GM12878 (cell line): ENCODE measurements around the gene AGBL1. TPM values are rescaled to one million over a fixed set of nuclear protein-coding genes. Genes with fewer than 3 reads are reported as not detected.

Experiments
- ATAC-seq: fragments of 200-7000 bp; cut with Tn5 transposase; 3 replicates; pipeline ENCODE4 v1.9.1; 2020; ENCODE audit warnings: mild to moderate bottlenecking, moderate library complexity
- BruUV-seq: library from RNA; stranded (reverse); fragments of 400-500 nt; replicated peaks from 2 replicates; lab custom pipeline; 2021; lab: Mats Ljungman, UMichigan
- CTCF ChIA-PET: fragments of 300-600 bp; sonication (Branson Sonifier 250); formaldehyde crosslinking; extraction: SDS; loops from one replicate; lab custom pipeline; 2021; ENCODE audit warnings: inconsistent platforms; lab: Yijun Ruan, JAX
- POLR2A ChIA-PET: fragments of 350-600 bp; formaldehyde crosslinking; extraction: SDS; loops from one replicate; lab custom pipeline; 2021; ENCODE audit warnings: inconsistent platforms; lab: Charles Lee
- RAD21 ChIA-PET: fragments of 300-600 bp; sonication (Branson Sonifier 250); formaldehyde crosslinking; loops from one replicate; lab custom pipeline; 2023; ENCODE audit warnings: antibody characterized with exemption; ENCODE audit not compliant: unreplicated experiment; lab: Charles Lee
- SMC1A ChIA-PET: fragments of 300-600 bp; sonication (Branson Sonifier 250); formaldehyde crosslinking; loops from one replicate; lab custom pipeline; 2023; ENCODE audit not compliant: unreplicated experiment, uncharacterized antibody; lab: Charles Lee
- DNase-seq: peaks from one replicate; pipeline ENCODE4 v3.0.0-alpha.2; 2011; ENCODE audit warnings: low read depth, low spot score
- FAIRE-seq: peaks from 3 replicates; lab custom pipeline; 2011; peaks lifted over from hg19 to GRCh38; lab: Jason Lieb, UNC
- H2AFZ ChIP-seq: 2 replicates; pipeline ENCODE4 v1.6.0; 2011; ENCODE audit warnings: low read depth, low read length, control low read depth; ENCODE audit not compliant: control insufficient read depth
- H3K27ac ChIP-seq: 2 replicates; pipeline ENCODE4 v1.5.1; 2011; ENCODE audit warnings: control low read depth; ENCODE audit not compliant: control insufficient read depth, insufficient read depth
- H3K27me3 ChIP-seq, 2 experiments: replicated peaks in 1 of 2; 2 replicates each; pipeline versions ENCODE4 v1.6.0 to v1.6.1; 2011; ENCODE audit warnings: low read length in 1 of 2; ENCODE audit not compliant: control insufficient read depth in 2 of 2, insufficient read depth in 2 of 2
- H3K36me3 ChIP-seq, 2 experiments: 2 replicates each; pipeline ENCODE4 v1.5.1; 2011; ENCODE audit warnings: low read length in 1 of 2; ENCODE audit not compliant: control insufficient read depth in 2 of 2, insufficient read depth in 2 of 2
- H3K4me1 ChIP-seq: 2 replicates; pipeline ENCODE4 v1.6.1; 2011; ENCODE audit warnings: mild to moderate bottlenecking, low read length, moderate library complexity, mixed read lengths; ENCODE audit not compliant: control insufficient read depth, insufficient read depth
- H3K4me2 ChIP-seq: 2 replicates; pipeline ENCODE4 v1.6.0; 2011; ENCODE audit warnings: control low read depth; ENCODE audit not compliant: control insufficient read depth, insufficient read depth
- H3K4me3 ChIP-seq: fragments of 200-600 bp; sonication (generic); 2 replicates; pipeline ENCODE4 v1.5.1; 2016
- H3K79me2 ChIP-seq: 2 replicates; pipeline ENCODE4 v1.6.0; 2011; ENCODE audit warnings: low read length; ENCODE audit not compliant: control insufficient read depth, insufficient read depth
- H3K9ac ChIP-seq: 2 replicates; pipeline ENCODE4 v1.8.0; 2011; ENCODE audit warnings: low read length, control low read depth, mixed read lengths; ENCODE audit not compliant: control insufficient read depth, insufficient read depth
- H3K9me3 ChIP-seq: replicated peaks from 3 replicates; pipeline ENCODE4 v1.5.1; 2011; ENCODE audit warnings: mild to moderate bottlenecking, low read length; ENCODE audit not compliant: control insufficient read depth, insufficient read depth
- H4K20me1 ChIP-seq: 2 replicates; pipeline ENCODE4 v1.6.0; 2011; ENCODE audit not compliant: control insufficient read depth, insufficient read depth
- E4F1 ChIP-seq: fragments of 450-650 bp; IDR thresholded peaks from 2 replicates; pipeline ENCODE4 v1.6.1; 2018; ENCODE audit warnings: borderline replicate concordance, mild to moderate bottlenecking; ENCODE audit not compliant: partially characterized antibody
- EED ChIP-seq: sonication (generic); IDR thresholded peaks from 2 replicates; pipeline ENCODE4 v1.6.1; 2016; ENCODE audit warnings: antibody characterized with exemption, low read depth
- IRF3 ChIP-seq: fragments of 450-650 bp; IDR thresholded peaks from 2 replicates; pipeline ENCODE4 v1.6.1; 2014; ENCODE audit warnings: mild to moderate bottlenecking
- MAX ChIP-seq: IDR thresholded peaks from 2 replicates; pipeline ENCODE4 v1.6.1; 2012; ENCODE audit warnings: low read depth, low read length, improper control_type of control experiment
- PBX3 ChIP-seq: IDR thresholded peaks from 2 replicates; pipeline ENCODE4 v1.6.1; 2011; ENCODE audit warnings: mild to moderate bottlenecking, low read depth, low read length, moderate library complexity; ENCODE audit not compliant: insufficient replicate concordance
- TBL1XR1 ChIP-seq: IDR thresholded peaks from 2 replicates; pipeline ENCODE4 v1.6.1; 2012; ENCODE audit warnings: low read depth, low read length, improper control_type of control experiment
- USF1 ChIP-seq: IDR thresholded peaks from 2 replicates; pipeline ENCODE4 v1.6.1; 2011; ENCODE audit warnings: borderline replicate concordance, low read depth, mild to moderate bottlenecking, moderate library complexity, mixed read lengths, low read length; ENCODE audit not compliant: insufficient read depth; ENCODE audit errors: extremely low read length
- ZNF592 ChIP-seq: fragments of 450-650 bp; IDR thresholded peaks from 2 replicates; pipeline ENCODE4 v1.6.1; 2017; ENCODE audit warnings: mild to moderate bottlenecking, moderate library complexity
- WGBS: methylation state at CpG from one replicate; pipeline ENCODE4 v1.1.6; 2016; ENCODE audit warnings: low lambda C conversion rate; ENCODE audit not compliant: insufficient replicate concordance, insufficient coverage; ENCODE audit errors: missing lambda C conversion rate; 5-methylcytosine and 5-hydroxymethylcytosine counted together
- in situ Hi-C: fragments of 300-500 bp; cut with MboI; formaldehyde crosslinking; loops from 9 replicates; pipeline ENCODE4 v1.14.3; 2018; ENCODE audit warnings: mixed read lengths
- intact Hi-C: fragments of 100-400 bp; cut with micrococcal nuclease; formaldehyde crosslinking; loops from one replicate; pipeline ENCODE4 v1.14.2; 2022; ENCODE audit not compliant: unreplicated experiment
- polyA plus RNA-seq, 11 experiments: library from polyadenylated mRNA; depleted of rRNA in 4 of 11; unstranded in 6 of 11; stranded (reverse) in 5 of 11; fragments of >200 nt; fragmentation: Nextera tagmentation in 4 of 11; fragmentation: Illumina TruSeq in 1 of 11; extraction: Ambion mirVana in 4 of 11; extraction: Trizol in 1 of 11; gene quantifications; 1 replicate in 1 of 11; 2 replicates in 10 of 11; pipeline versions ENCODE4 v1.2.1 to v1.2.3, GENCODE V29; 2011 to 2016; ENCODE audit warnings: inconsistent platforms in 2 of 11, missing spikeins in 2 of 11, low read depth in 1 of 11
- total RNA-seq, 4 experiments: library from RNA; depleted of rRNA in 3 of 4; stranded (reverse); fragments of >200 nt in 3 of 4; fragmentation: Illumina TruSeq in 1 of 4; extraction: Trizol in 1 of 4; gene quantifications; 2 replicates each; pipeline versions ENCODE4 v1.2.1 to v1.2.3, GENCODE V29; 2013 to 2021
- TF ChIP-seq, protein P1 (sequence below): fragments of 450-650 bp; IDR thresholded peaks from 2 replicates; pipeline ENCODE4 v1.6.1; 2017; ENCODE audit warnings: borderline replicate concordance

AGBL1 gene
- total and polyA plus RNA-seq, 10 of the 15 experiments (the other 5 are each of a cell fraction or from before 2014, with no cell fraction given): not detected

DNA sequence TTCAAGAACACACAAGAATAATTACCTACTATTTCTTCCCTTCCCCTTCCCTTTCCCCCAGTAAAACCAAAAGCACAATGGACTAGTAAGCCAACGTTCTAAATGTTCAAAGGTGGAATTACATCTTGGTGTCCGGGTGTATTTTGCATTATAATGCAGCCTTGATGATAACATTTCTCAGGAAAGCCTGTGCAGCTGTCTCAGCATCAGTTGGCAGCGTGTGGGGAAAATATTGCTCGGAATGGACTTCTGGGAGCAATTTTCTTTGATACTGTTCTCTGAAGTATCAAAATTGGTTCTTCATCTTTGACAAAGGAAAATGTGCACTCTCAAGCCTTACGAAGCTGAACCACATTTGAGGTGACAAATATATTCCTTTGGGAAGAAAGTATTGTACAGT lies 198.9 kb downstream of the AGBL1 start:
- WGBS: 0% methylated on average over 5 of the region's 5 CpGs
- Histone ChIP-seq H2AFZ (no peak overlapping the region), H3K79me2 (no peaks in the 10 kb centered on the region), H3K9ac (no peak overlapping the region), H3K36me3 (no peaks in the 10 kb centered on the region), H3K27ac (no peak overlapping the region), H3K4me2 (no peak overlapping the region), H3K4me1 (no peaks in the 10 kb centered on the region), H3K9me3 (no peaks in the 10 kb centered on the region), H3K4me3 (no peak overlapping the region), H3K27me3 (no peaks in the 10 kb centered on the region), H4K20me1 (no peaks in the 10 kb centered on the region)
- in situ Hi-C loops: no loop called here
- RAD21 ChIA-PET: no interaction called here
- FAIRE-seq: no peak
- DNase-seq: no peak
- POLR2A ChIA-PET: no interaction called here
- SMC1A ChIA-PET: no interaction called here
- BruUV-seq: no TSS peak
- intact Hi-C loops: no loop called here
- ATAC-seq: no peak
- CTCF ChIA-PET: no interaction called here
- TF ChIP-seq PBX3 (no peak), E4F1 (no peak), EED (no peak), MAX (no peak), USF1 (no peak), IRF3 (no peak), ZNF592 (no peak), TBL1XR1 (no peak)
- TF ChIP-seq, protein P1, sequence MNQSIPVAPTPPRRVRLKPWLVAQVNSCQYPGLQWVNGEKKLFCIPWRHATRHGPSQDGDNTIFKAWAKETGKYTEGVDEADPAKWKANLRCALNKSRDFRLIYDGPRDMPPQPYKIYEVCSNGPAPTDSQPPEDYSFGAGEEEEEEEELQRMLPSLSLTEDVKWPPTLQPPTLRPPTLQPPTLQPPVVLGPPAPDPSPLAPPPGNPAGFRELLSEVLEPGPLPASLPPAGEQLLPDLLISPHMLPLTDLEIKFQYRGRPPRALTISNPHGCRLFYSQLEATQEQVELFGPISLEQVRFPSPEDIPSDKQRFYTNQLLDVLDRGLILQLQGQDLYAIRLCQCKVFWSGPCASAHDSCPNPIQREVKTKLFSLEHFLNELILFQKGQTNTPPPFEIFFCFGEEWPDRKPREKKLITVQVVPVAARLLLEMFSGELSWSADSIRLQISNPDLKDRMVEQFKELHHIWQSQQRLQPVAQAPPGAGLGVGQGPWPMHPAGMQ: no peak
